ENCODE measurements around the gene LYAR. TPM values are rescaled to one million over a fixed set of nuclear protein-coding genes. Genes with fewer than 3 reads are reported as not detected.
A peak's percentile ranks its signal among the peaks of the same experiment; 100 is the strongest.

LYAR gene, protein sequence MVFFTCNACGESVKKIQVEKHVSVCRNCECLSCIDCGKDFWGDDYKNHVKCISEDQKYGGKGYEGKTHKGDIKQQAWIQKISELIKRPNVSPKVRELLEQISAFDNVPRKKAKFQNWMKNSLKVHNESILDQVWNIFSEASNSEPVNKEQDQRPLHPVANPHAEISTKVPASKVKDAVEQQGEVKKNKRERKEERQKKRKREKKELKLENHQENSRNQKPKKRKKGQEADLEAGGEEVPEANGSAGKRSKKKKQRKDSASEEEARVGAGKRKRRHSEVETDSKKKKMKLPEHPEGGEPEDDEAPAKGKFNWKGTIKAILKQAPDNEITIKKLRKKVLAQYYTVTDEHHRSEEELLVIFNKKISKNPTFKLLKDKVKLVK
- 10 to 100 TPM in 3 of 4 donors, 1 to 10 TPM in 1; 9.9 to 26.6 (median 23.1) TPM for total RNA-seq

DNA sequence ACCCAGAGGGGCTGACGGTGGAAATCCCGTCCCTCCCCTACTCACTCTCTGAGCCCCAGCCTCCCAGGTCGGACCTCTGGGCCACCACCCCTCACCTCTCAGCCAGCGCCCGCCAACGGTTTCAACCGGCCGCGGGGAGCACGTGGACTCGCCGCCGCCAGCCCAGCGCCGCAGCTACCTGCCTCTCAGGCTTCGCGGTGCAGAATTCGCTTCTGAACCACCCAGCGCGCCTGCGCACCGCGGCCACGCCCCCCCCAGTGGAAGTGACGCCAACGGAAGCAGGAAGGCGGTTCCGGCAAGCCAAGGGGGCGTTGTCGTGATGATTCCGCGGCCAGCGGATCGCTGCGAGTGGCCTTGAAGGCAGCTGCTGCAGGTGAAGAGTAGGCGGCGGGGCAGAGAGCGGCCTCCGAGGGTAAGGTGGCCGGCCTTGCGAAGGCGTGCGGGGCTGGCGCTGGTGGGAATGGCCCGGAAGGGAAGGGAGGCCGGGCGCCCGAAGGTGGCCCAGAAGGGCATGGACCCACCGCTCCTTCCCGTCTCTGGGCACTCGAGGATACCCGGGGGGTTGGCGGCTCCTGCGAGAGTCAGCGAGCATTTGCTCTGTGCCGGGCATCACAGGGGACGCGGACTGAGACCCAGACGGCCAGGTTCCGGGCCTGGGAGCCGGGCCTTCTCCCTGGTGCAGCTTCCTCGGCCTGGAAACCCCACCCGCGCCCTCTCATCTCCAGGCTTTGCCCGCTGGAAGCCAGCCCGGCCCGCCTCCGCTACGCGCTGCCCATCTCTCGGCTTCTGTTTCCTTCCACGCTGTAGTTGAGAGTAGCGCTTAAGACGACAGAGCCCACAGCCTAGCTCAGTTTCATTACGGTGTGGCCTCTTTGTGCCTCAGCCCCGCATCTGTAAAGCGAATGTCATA is at the start of gene LYAR, which contains the start of gene ZBTB49:
Gene LYAR (minus strand): TSS at position 214 of the 910 bp plus-strand sequence. CDS start 6,412 bp downstream, outside the sequence.
Gene ZBTB49 (plus strand): TSS at position 311 of the 910 bp plus-strand sequence. CDS start 9,695 bp downstream, outside the sequence.
- peak; percentile 86 to 96 for ATAC-seq
- Histone ChIP-seq H3K27ac (peak within 1 kb of the TSS; percentile 84 to 88 (median 86)), H3K4me3 (peak within 1 kb of the TSS; percentile 69 to 93 (median 82)), H3K9me3 (no peaks in the 10 kb centered on the region), H3K27me3 (no peaks in the 10 kb centered on the region), H3K36me3 (no peaks in the 10 kb centered on the region), H3K4me1 (peaks cover 42 to 62% of the 10 kb centered on the region in 2 donors)
- in situ Hi-C loops (cut with MboI; ENCODE audit: low sequenced_read_pairs in 4 of 4) (loop anchor here in 1 of 4 donors (25.0 kb wide), 1 partner anchor 247 kb away; the partner anchor contains the start of gene STX18), intact Hi-C loops (cut with DNase I; ENCODE audit: low total_unique reads) (loop anchor here (1.0 kb wide), 1 partner anchor 42 kb away; the partner anchor contains the start of gene TMEM128)
- peak; percentile 84 to 93 for DNase-seq
- peak; percentile 80 to 83 for TF ChIP-seq POLR2A (IDR thresholded peaks at IDR 0.05)
- TF ChIP-seq, protein P1, sequence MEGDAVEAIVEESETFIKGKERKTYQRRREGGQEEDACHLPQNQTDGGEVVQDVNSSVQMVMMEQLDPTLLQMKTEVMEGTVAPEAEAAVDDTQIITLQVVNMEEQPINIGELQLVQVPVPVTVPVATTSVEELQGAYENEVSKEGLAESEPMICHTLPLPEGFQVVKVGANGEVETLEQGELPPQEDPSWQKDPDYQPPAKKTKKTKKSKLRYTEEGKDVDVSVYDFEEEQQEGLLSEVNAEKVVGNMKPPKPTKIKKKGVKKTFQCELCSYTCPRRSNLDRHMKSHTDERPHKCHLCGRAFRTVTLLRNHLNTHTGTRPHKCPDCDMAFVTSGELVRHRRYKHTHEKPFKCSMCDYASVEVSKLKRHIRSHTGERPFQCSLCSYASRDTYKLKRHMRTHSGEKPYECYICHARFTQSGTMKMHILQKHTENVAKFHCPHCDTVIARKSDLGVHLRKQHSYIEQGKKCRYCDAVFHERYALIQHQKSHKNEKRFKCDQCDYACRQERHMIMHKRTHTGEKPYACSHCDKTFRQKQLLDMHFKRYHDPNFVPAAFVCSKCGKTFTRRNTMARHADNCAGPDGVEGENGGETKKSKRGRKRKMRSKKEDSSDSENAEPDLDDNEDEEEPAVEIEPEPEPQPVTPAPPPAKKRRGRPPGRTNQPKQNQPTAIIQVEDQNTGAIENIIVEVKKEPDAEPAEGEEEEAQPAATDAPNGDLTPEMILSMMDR (IDR thresholded peaks at IDR 0.05 in 4 of 5, conservative IDR thresholded peaks at IDR 0.05 in 1 of 5): no peak

DNA sequence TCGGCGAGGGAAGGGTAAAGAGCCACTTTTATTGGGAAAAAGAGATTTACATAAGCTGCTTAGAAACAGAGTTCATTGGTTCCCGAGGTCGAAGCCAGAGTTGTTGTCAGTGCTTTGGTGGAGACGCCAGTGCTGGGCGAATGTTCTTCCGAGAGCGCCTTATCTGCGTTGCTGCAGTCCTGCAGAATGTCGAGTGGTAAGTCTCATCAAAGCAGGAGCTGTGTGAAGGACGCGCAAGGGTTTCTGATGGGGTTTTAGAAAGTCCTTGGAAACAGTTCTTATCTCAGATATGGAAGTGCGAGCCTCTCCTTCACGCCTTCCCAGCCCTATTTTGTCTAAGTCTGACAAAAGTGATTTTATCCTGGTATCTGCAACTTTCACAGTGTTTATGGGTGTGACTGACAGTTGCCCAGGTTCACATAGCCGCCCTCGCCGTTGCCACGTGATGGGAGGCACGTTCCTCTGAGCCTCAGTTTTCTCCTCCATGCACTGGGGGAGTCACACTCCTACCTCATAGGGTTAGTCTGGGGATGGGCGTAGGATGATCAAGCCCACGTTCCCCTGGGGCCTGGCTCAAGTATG is 49.6 kb upstream of the LYAR start:
- no peak for DNase-seq
- in situ Hi-C loops (cut with MboI; ENCODE audit: low sequenced_read_pairs in 4 of 4) (loop anchor here (5.0 to 10.0 kb wide), 2 partner anchors 85 to 87 kb away; no protein-coding TSS in a partner anchor), intact Hi-C loops (cut with DNase I; ENCODE audit: low total_unique reads) (no loop called here)
- Histone ChIP-seq H3K27ac (no peak overlapping the region), H3K27me3 (no peaks in the 10 kb centered on the region), H3K9me3 (no peaks in the 10 kb centered on the region), H3K36me3 (no peaks in the 10 kb centered on the region), H3K4me3 (no peak overlapping the region), H3K4me1 (no peaks in the 10 kb centered on the region)
- no peak for TF ChIP-seq POLR2A (IDR thresholded peaks at IDR 0.05)
- TF ChIP-seq, protein P1 (IDR thresholded peaks at IDR 0.05 in 4 of 5, conservative IDR thresholded peaks at IDR 0.05 in 1 of 5): no peak
- no peak for ATAC-seq

DNA sequence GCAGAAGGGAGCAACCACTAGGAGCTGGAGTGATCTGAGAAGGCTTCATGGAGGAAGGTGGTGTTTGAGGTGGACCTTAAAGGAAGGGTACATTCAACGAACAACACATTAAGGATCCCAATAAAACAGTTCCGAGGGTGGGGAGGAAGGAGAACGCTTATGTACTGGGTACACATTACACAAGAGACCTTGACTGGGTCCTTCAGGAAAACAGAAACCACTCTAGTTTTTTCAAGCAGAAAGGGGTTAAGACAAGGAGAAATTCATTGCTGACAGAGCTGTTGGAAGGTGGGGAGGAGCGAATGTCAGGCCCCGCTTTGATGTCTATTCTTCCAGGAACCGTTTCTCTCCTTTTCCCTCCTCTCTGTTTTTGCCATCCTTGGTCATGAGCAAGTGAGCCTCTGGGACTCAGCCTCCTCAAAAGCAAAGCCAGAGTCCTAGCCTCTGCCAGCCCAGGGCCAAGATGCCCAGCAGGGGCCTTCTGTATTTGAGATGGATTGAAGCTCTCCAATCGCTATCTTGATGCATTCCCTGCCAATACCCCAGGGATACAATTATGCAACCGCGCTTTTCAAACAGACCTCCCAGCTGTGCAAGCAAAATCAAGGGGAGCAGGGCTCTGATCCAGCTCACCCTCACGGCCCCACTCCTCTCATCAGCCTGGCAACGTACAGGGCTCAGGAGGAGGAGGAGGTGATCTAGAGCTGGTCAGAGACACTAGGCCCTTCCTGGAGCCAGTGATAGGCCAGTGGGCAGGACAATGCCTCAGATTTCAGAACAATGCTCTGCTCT is 48.5 kb upstream of the LYAR start:
- Histone ChIP-seq H3K36me3 (no peaks in the 10 kb centered on the region), H3K27ac (no peak overlapping the region), H3K4me1 (no peaks in the 10 kb centered on the region), H3K27me3 (no peaks in the 10 kb centered on the region), H3K9me3 (no peaks in the 10 kb centered on the region), H3K4me3 (no peak overlapping the region)
- DNase-seq (no peak), ATAC-seq (no peak)
- TF ChIP-seq, protein P1 (IDR thresholded peaks at IDR 0.05 in 4 of 5, conservative IDR thresholded peaks at IDR 0.05 in 1 of 5): no peak
- no peak for TF ChIP-seq POLR2A (IDR thresholded peaks at IDR 0.05)
- intact Hi-C loops (cut with DNase I; ENCODE audit: low total_unique reads): no loop called here
- in situ Hi-C loops (cut with MboI; ENCODE audit: low sequenced_read_pairs in 4 of 4): loop anchor here (5.0 to 10.0 kb wide), 2 partner anchors 84 to 86 kb away; no protein-coding TSS in a partner anchor

Data from gastrocnemius medialis (tissue), 4 donors.